Stimulated activated CD4-positive, alpha-beta T cell treated with anti-CD3 and anti-CD28 coated beads, TNF-alpha, amount 100 ng/mL, for 4 hours (primary cell): ENCODE data around the gene BCDIN3D.
A peak's percentile ranks its signal among the peaks of the same experiment; 100 is the strongest.
"Not testable (repeated sequence)": the region's sequence is repeated elsewhere in the genome, so short reads cannot be mapped to it uniquely, and the experiment has no call there.

Source experiments
- DNase-seq, 3 experiments: peaks; one replicate each; pipeline ENCODE4 v3.0.0-alpha.2; 2020; ENCODE audit warnings: low read depth in 3 of 3

The BCDIN3D gene

GRCh38 chr12:49860921-49861320 is 18.0 kb upstream of the BCDIN3D start:
- DNase-seq = not testable (repeated sequence)

- not testable (repeated sequence) for DNase-seq
Observed at GRCh38 chr12:49855890-49856289, 13.0 kb upstream of the BCDIN3D start.

GRCh38 chr12:49854976-49855375 is 12.1 kb upstream of the BCDIN3D start:
- no peak for DNase-seq

- DNase-seq = no peak
Observed at GRCh38 chr12:49853671-49854070, 10.8 kb upstream of the BCDIN3D start.

GRCh38 chr12:49847161-49847560 is 4.3 kb upstream of the BCDIN3D start:
- no peak for DNase-seq

- DNase-seq = no peak
Observed at GRCh38 chr12:49846032-49846431, 3.1 kb upstream of the BCDIN3D start.

- no peak for DNase-seq
Observed at GRCh38 chr12:49843876-49844437, 1.1 kb upstream of the BCDIN3D start.

- no peak for DNase-seq
Observed at GRCh38 chr12:49843411-49843810, 505 bp upstream of the BCDIN3D start.

- DNase-seq = no peak
Observed at GRCh38 chr12:49838973-49839633, 3.8 kb downstream of the BCDIN3D start.

- no peak for DNase-seq
Observed at GRCh38 chr12:49832836-49833421, 10.0 kb downstream of the BCDIN3D start.

- no peak for DNase-seq
Observed at GRCh38 chr12:49831717-49832116, 11.2 kb downstream of the BCDIN3D start.

GRCh38 chr12:49828133-49829091 is 14.5 kb downstream of the BCDIN3D start, which contains the start of gene NCKAP5L:
Gene NCKAP5L (minus strand): TSS chr12:49828413. CDS start chr12:49804044, 24,369 bp downstream.
- peak; percentile 85 to 88 (median 88) for DNase-seq

GRCh38 chr12:49827401-49828099 is 15.4 kb downstream of the BCDIN3D start:
- DNase-seq = peak in 2 of 3 experiments; percentile 26 to 29

GRCh38 chr12:49827051-49827400 is 15.9 kb downstream of the BCDIN3D start:
- DNase-seq = no peak

GRCh38 chr12:49825971-49826421 is 16.9 kb downstream of the BCDIN3D start:
- no peak for DNase-seq

- DNase-seq = no peak
Observed at GRCh38 chr12:49825360-49825970, 17.4 kb downstream of the BCDIN3D start.

GRCh38 chr12:49824895-49825294 is 18.0 kb downstream of the BCDIN3D start:
- DNase-seq = no peak

GRCh38 chr12:49824416-49824815 is 18.5 kb downstream of the BCDIN3D start:
- DNase-seq = no peak

- DNase-seq = no peak
Observed at GRCh38 chr12:49823951-49824350, 19.0 kb downstream of the BCDIN3D start.

- no peak for DNase-seq
Observed at GRCh38 chr12:49823350-49823749, 19.6 kb downstream of the BCDIN3D start.
